Smooth muscle cell (in vitro differentiated cells): ENCODE results near the gene HK2. TPM values are rescaled to one million over a fixed set of nuclear protein-coding genes. Genes with fewer than 3 reads are reported as not detected.
A peak's percentile ranks its signal among the peaks of the same experiment; 100 is the strongest.

Source experiments
- DNase-seq: peaks from one replicate; lab custom pipeline; 2025; ENCODE audit not compliant: unreplicated experiment; lab: John Stamatoyannopoulos, UW
- H2AFZ ChIP-seq: fragments of 200-600 bp; sonication (generic); 2 replicates; pipeline ENCODE4 v1.6.0; 2016; ENCODE audit warnings: antibody characterized with exemption, low read depth, mild to moderate bottlenecking
- H3F3A ChIP-seq: fragments of 200-600 bp; sonication (generic); 2 replicates; pipeline ENCODE4 v1.6.0; 2017; ENCODE audit warnings: antibody characterized with exemption, low read depth
- H3K27ac ChIP-seq: fragments of 200-600 bp; sonication (generic); 2 replicates; pipeline ENCODE4 v1.5.1; 2016; ENCODE audit warnings: low read depth, mild to moderate bottlenecking
- H3K27me3 ChIP-seq: fragments of 200-600 bp; sonication (generic); 2 replicates; pipeline ENCODE4 v1.6.1; 2016; ENCODE audit warnings: low read depth, mild to moderate bottlenecking
- H3K36me3 ChIP-seq: fragments of 200-600 bp; sonication (generic); 2 replicates; pipeline ENCODE4 v1.5.1; 2016; ENCODE audit warnings: low read depth
- H3K4me1 ChIP-seq: fragments of 200-600 bp; sonication (generic); 2 replicates; pipeline ENCODE4 v1.5.1; 2016; ENCODE audit warnings: low read depth
- H3K4me2 ChIP-seq: fragments of 200-600 bp; sonication (generic); 2 replicates; pipeline ENCODE4 v1.6.0; 2016; ENCODE audit warnings: mild to moderate bottlenecking
- H3K4me3 ChIP-seq: fragments of 200-600 bp; sonication (generic); 2 replicates; pipeline ENCODE4 v1.5.1; 2016; ENCODE audit warnings: mild to moderate bottlenecking
- H3K79me2 ChIP-seq: fragments of 200-600 bp; sonication (generic); 2 replicates; pipeline ENCODE4 v1.6.0; 2016; ENCODE audit warnings: low read depth, mild to moderate bottlenecking
- H3K9ac ChIP-seq: fragments of 200-600 bp; sonication (generic); 2 replicates; pipeline ENCODE4 v1.6.0; 2016; ENCODE audit warnings: low read depth
- H3K9me3 ChIP-seq: fragments of 200-600 bp; sonication (generic); replicated peaks from 2 replicates; pipeline ENCODE4 v1.5.1; 2016; ENCODE audit warnings: low read depth
- H4K20me1 ChIP-seq: fragments of 200-600 bp; sonication (generic); 2 replicates; pipeline ENCODE4 v1.6.0; 2016; ENCODE audit warnings: low read depth
- CTCF ChIP-seq: fragments of 200-600 bp; sonication (generic); IDR thresholded peaks from 2 replicates; pipeline ENCODE4 v1.5.1; 2017; ENCODE audit warnings: borderline replicate concordance, mild to moderate bottlenecking, antibody characterized with exemption; ENCODE audit not compliant: insufficient read depth, poor library complexity, severe bottlenecking
- WGBS: methylation state at CpG from one replicate; pipeline ENCODE4 v1.1.7; 2016; ENCODE audit warnings: low lambda C conversion rate; 5-methylcytosine and 5-hydroxymethylcytosine counted together
- polyA plus RNA-seq: library from polyadenylated mRNA; unstranded; fragments of >200 nt; fragmentation: Nextera tagmentation; extraction: Ambion mirVana; gene quantifications from 2 replicates; pipeline ENCODE4 v1.2.1, GENCODE V29; 2016
- total RNA-seq: library from RNA; depleted of rRNA; stranded (reverse); fragments of >200 nt; gene quantifications from 2 replicates; pipeline ENCODE4 v1.2.3, GENCODE V29; 2014

HK2 gene
- total and polyA plus RNA-seq, 2 experiments from 2014 or later, result 20.3 to 38.0 TPM

DNA sequence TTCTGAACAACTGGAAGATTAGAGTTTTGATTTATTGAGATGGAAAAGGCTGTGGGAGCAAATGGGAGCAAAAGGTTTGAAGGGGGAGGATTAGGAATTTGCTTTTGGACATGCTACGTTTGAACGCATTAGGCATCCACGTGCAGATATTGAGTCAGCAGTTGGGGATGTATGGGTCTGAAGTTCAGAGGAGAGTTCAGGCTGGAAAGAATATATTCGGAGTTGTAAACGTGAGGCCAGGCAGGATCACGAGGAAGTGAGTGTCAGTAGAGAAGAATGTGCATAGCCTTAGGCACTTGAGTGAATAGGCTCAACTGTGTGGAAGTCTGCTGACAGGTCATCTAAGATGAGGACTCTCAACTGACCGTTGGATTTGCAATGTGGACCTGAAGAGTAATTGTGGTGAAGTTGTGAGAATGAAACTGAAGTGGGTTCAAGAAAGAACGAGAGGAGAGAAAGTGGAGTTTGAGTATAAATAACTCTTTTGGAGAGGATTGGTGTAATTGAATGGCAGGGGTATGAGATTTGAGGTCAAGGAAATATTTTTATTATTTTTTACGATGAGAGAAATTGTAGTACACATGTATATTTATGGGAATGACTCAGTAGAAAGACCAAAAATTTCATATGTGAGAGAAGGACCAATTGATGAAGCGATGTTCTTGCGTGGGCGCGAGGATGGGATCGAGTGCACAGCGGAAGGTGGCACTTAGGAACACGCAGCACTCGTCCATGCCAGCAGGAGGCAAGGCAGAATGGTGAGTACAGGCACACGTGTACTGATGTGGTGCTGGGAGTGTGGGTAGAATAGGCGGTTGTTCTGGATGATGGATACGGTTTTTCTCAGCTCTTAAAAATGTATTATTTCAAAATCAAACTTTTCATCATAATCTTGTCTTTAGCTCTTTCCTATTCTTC, 84.0 kb downstream of the HK2 start:
- no peaks in the 10 kb centered on the region for H4K20me1 ChIP-seq
- no peaks in the 10 kb centered on the region for H3F3A ChIP-seq
- H3K4me1 ChIP-seq, result no peaks in the 10 kb centered on the region
- H3K4me3 ChIP-seq, result no peak overlapping the region
- WGBS, result 69% methylated on average over 20 of the region's 20 CpGs
- no peaks in the 10 kb centered on the region for H3K36me3 ChIP-seq
- DNase-seq, result no peak
- no peaks in the 10 kb centered on the region for H3K27me3 ChIP-seq
- no peak for TF ChIP-seq CTCF
- no peak overlapping the region for H3K27ac ChIP-seq
- no peak overlapping the region for H3K4me2 ChIP-seq
- no peak overlapping the region for H2AFZ ChIP-seq
- no peaks in the 10 kb centered on the region for H3K79me2 ChIP-seq
- no peak overlapping the region for H3K9ac ChIP-seq
- no peaks in the 10 kb centered on the region for H3K9me3 ChIP-seq

DNA sequence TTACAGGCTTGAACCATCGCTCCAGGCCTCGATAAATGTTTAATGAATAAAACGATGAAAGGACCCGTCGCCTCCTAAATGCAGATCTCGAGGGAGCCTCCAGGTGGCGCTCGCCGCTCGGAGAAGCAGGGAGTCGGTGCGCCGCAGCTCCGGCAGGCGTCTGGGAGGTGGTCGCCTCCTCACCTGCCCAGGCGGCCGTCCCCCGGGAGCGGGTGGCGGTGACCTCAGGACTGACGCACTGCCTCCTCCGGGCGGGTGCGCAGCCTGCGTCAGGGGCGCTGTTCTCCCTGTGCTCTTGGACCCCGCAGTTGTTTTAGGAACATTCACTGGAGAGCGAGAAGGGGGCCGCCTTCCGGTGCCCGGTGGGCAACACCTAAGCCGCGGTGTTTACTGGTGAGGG, 85.9 kb downstream of the HK2 start:
- no peaks in the 10 kb centered on the region for H3K79me2 ChIP-seq
- H2AFZ ChIP-seq, result peak overlapping the region; percentile 33
- H3K9me3 ChIP-seq, result no peaks in the 10 kb centered on the region
- WGBS, result 5% methylated on average over 34 of the region's 34 CpGs
- peak; percentile 20 for DNase-seq
- no peak overlapping the region for H3K9ac ChIP-seq
- peak overlapping the region; percentile 89 for H3K4me2 ChIP-seq
- peak overlapping the region; percentile 50 for H3K4me3 ChIP-seq
- H3K27me3 ChIP-seq, result no peaks in the 10 kb centered on the region
- H3K4me1 ChIP-seq, result no peaks in the 10 kb centered on the region
- H3K36me3 ChIP-seq, result no peaks in the 10 kb centered on the region
- no peaks in the 10 kb centered on the region for H4K20me1 ChIP-seq
- no peaks in the 10 kb centered on the region for H3F3A ChIP-seq
- TF ChIP-seq CTCF, result peak; percentile 91
- H3K27ac ChIP-seq, result no peak overlapping the region

DNA sequence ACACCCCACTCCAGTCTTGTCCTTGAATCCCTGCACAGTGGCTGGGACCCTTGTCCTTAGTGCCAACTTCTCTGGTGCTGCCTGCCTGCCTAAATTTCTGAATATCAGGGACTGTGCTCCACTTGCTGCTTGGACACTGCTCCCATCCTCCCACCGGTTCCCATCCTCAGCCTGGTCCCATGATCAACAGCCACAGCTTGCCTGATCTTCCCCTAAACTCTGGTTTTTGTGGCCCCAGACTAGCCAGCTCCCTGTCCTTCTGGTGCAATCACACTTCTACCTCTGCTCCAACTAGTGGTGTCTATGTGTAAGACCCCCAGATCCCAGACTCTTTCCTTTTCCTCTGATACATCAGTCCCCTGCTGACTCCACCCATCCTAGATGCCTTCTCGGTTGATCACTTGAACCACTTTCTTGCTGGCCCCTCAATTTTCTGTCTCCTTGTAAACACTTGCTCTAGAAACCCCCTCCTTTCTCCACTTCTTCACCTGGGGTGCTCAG, 87.4 kb downstream of the HK2 start:
- H3K4me2 ChIP-seq, result no peak overlapping the region
- no peaks in the 10 kb centered on the region for H4K20me1 ChIP-seq
- H3K4me1 ChIP-seq, result peaks cover 6% of the 10 kb centered on the region
- no peak overlapping the region for H3K27ac ChIP-seq
- H3K36me3 ChIP-seq, result no peaks in the 10 kb centered on the region
- H2AFZ ChIP-seq, result no peak overlapping the region
- WGBS, result 91% methylated on average over 2 of the region's 2 CpGs
- no peaks in the 10 kb centered on the region for H3K27me3 ChIP-seq
- H3K79me2 ChIP-seq, result no peaks in the 10 kb centered on the region
- no peak for DNase-seq
- H3K9me3 ChIP-seq, result no peaks in the 10 kb centered on the region
- no peak overlapping the region for H3K9ac ChIP-seq
- TF ChIP-seq CTCF, result no peak
- no peaks in the 10 kb centered on the region for H3F3A ChIP-seq
- no peak overlapping the region for H3K4me3 ChIP-seq
